CD4-positive, alpha-beta memory T cell (primary cell): ENCODE data around the gene UVSSA. TPM values are rescaled to one million over a fixed set of nuclear protein-coding genes. Genes with fewer than 3 reads are reported as not detected.

Experiments used
- CTCF ChIA-PET: fragments of 350-600 bp; sonication (Branson Sonifier 250); formaldehyde crosslinking; loops from one replicate; lab custom pipeline; 2021; ENCODE audit warnings: inconsistent platforms; ENCODE audit not compliant: partially characterized antibody; lab: Charles Lee
- POLR2A ChIA-PET: fragments of 350-600 bp; sonication (Branson Sonifier 250); formaldehyde crosslinking; loops from one replicate; lab custom pipeline; 2021; ENCODE audit not compliant: partially characterized antibody; lab: Charles Lee
- DNase-seq, 5 donors: peaks; one replicate each; pipeline versions ENCODE4 v3.0.0 to v3.0.0-alpha.2; 2020 to 2022; ENCODE audit warnings: mixed read lengths in 1 of 5
- H3K27ac ChIP-seq: one replicate; pipeline ENCODE4 v1.7.0; 2013; ENCODE audit warnings: low read depth, low read length
- H3K27me3 ChIP-seq: 2 replicates; pipeline ENCODE4 v1.7.0; 2013; ENCODE audit warnings: mild to moderate bottlenecking, low read length, moderate library complexity; ENCODE audit not compliant: insufficient read depth
- H3K36me3 ChIP-seq: 2 replicates; pipeline ENCODE4 v1.7.0; 2013; ENCODE audit warnings: mild to moderate bottlenecking, low read length, moderate library complexity; ENCODE audit not compliant: insufficient read depth
- H3K4me1 ChIP-seq: 2 replicates; pipeline ENCODE4 v1.7.0; 2013; ENCODE audit warnings: mild to moderate bottlenecking, low read length, moderate library complexity; ENCODE audit not compliant: insufficient read depth
- H3K4me3 ChIP-seq, 2 donors: one replicate each; pipeline ENCODE4 v1.7.0; 2013; ENCODE audit warnings: low read length in 2 of 2, mild to moderate bottlenecking in 1 of 2
- H3K9me3 ChIP-seq, 2 donors: one replicate each; pipeline ENCODE4 v1.7.0; 2013; ENCODE audit warnings: low read length in 2 of 2, control low read depth in 1 of 2; ENCODE audit not compliant: control insufficient read depth in 1 of 2
- H3K27ac Mint-ChIP-seq, 7 donors: one replicate each; pipeline ENCODE4 v1.8.0; 2020 to 2021; ENCODE audit warnings: mixed read lengths in 7 of 7, mild to moderate bottlenecking in 6 of 7, inconsistent platforms in 3 of 7, moderate library complexity in 3 of 7
- H3K27me3 Mint-ChIP-seq, 2 donors: one replicate each; pipeline ENCODE4 v1.8.0; 2020 to 2021; ENCODE audit warnings: mixed read lengths in 2 of 2
- H3K36me3 Mint-ChIP-seq, 2 donors: one replicate each; pipeline ENCODE4 v1.8.0; 2020 to 2021; ENCODE audit warnings: mixed read lengths in 2 of 2, inconsistent platforms in 1 of 2, mild to moderate bottlenecking in 1 of 2
- H3K4me1 Mint-ChIP-seq, 4 donors: one replicate each; pipeline ENCODE4 v1.8.0; 2020 to 2021; ENCODE audit warnings: mixed read lengths in 4 of 4, mild to moderate bottlenecking in 1 of 4
- H3K4me3 Mint-ChIP-seq, 8 donors: one replicate each; pipeline ENCODE4 v1.8.0; 2020 to 2021; ENCODE audit warnings: mixed read lengths in 8 of 8, mild to moderate bottlenecking in 7 of 8, moderate library complexity in 6 of 8, inconsistent platforms in 3 of 8
- H3K9me3 Mint-ChIP-seq, 8 donors: one replicate each; pipeline ENCODE4 v1.8.0; 2020 to 2021; ENCODE audit warnings: mixed read lengths in 8 of 8, mild to moderate bottlenecking in 5 of 8, inconsistent platforms in 3 of 8, moderate library complexity in 1 of 8
- intact Hi-C: fragments of 100-400 bp; cut with micrococcal nuclease; formaldehyde crosslinking; loops from one replicate; pipeline ENCODE4 v1.15.1; 2023
- polyA plus RNA-seq, 2 donors: library from polyadenylated mRNA; unstranded; fragments of 300-500 nt; fragmentation: Illumina TruSeq; gene quantifications; one replicate each; pipeline ENCODE4 v1.2.3, GENCODE V29; 2021
- total RNA-seq, 2 experiments: library from RNA; stranded (reverse); gene quantifications; one replicate each; pipeline ENCODE4 v1.2.3, GENCODE V29; 2021

The UVSSA gene
- total and polyA plus RNA-seq, 4 experiments from 2014 or later: 2.4 to 44.6 (median 25.6) TPM

- H3K36me3 Mint-ChIP-seq: no peaks in the 10 kb centered on the region
- no peak overlapping the region for H3K4me3 ChIP-seq
- peaks cover 0 to 7% (median under 1%) of the 10 kb centered on the region in 4 donors for H3K4me1 Mint-ChIP-seq
- no peak overlapping the region for H3K4me3 Mint-ChIP-seq
- H3K36me3 ChIP-seq: no peaks in the 10 kb centered on the region
- no peak overlapping the region for H3K27ac ChIP-seq
- H3K9me3 Mint-ChIP-seq: peaks cover 0 to 2% (median 0%) of the 10 kb centered on the region in 8 donors
- no peaks in the 10 kb centered on the region for H3K27me3 ChIP-seq
- H3K27me3 Mint-ChIP-seq: peaks cover 22 to 36% of the 10 kb centered on the region in 2 donors
- ChIA-PET POLR2A (no interaction called here), CTCF (no interaction called here)
- no peaks in the 10 kb centered on the region for H3K4me1 ChIP-seq
- no peak for DNase-seq
- H3K9me3 ChIP-seq: no peaks in the 10 kb centered on the region
- H3K27ac Mint-ChIP-seq: no peak overlapping the region
- intact Hi-C loops: no loop called here
Measured at GRCh38 chr4:1416051-1416947, 69.3 kb downstream of the UVSSA start.

GRCh38 chr4:1416948-1417260, 69.9 kb downstream of the UVSSA start:
- no peak for DNase-seq
- Mint-ChIP-seq H3K4me3 (no peak overlapping the region), H3K27ac (no peak overlapping the region), H3K27me3 (peaks cover 21 to 37% of the 10 kb centered on the region in 2 donors), H3K9me3 (no peaks in the 10 kb centered on the region), H3K4me1 (peaks cover 0 to 7% (median under 1%) of the 10 kb centered on the region in 4 donors), H3K36me3 (no peaks in the 10 kb centered on the region)
- CTCF ChIA-PET: no interaction called here
- Histone ChIP-seq H3K4me1 (no peaks in the 10 kb centered on the region), H3K27me3 (no peaks in the 10 kb centered on the region), H3K36me3 (no peaks in the 10 kb centered on the region), H3K9me3 (no peaks in the 10 kb centered on the region), H3K4me3 (no peak overlapping the region), H3K27ac (no peak overlapping the region)
- intact Hi-C loops: no loop called here
- POLR2A ChIA-PET: no interaction called here

- no peaks in the 10 kb centered on the region for H3K9me3 Mint-ChIP-seq
- CTCF ChIA-PET: no interaction called here
- peaks cover 0 to 6% (median under 1%) of the 10 kb centered on the region in 4 donors for H3K4me1 Mint-ChIP-seq
- no peak for DNase-seq
- H3K27ac Mint-ChIP-seq: no peak overlapping the region
- POLR2A ChIA-PET: no interaction called here
- H3K4me3 ChIP-seq: no peak overlapping the region
- H3K9me3 ChIP-seq: no peaks in the 10 kb centered on the region
- no peak overlapping the region for H3K27ac ChIP-seq
- no peaks in the 10 kb centered on the region for H3K4me1 ChIP-seq
- no peak overlapping the region for H3K4me3 Mint-ChIP-seq
- no peaks in the 10 kb centered on the region for H3K36me3 Mint-ChIP-seq
- peaks cover 19 to 35% of the 10 kb centered on the region in 2 donors for H3K27me3 Mint-ChIP-seq
- intact Hi-C loops: no loop called here
- no peaks in the 10 kb centered on the region for H3K27me3 ChIP-seq
- H3K36me3 ChIP-seq: no peaks in the 10 kb centered on the region
Measured at GRCh38 chr4:1417522-1418390, 70.7 kb downstream of the UVSSA start.

GRCh38 chr4:1418494-1419285, 71.7 kb downstream of the UVSSA start:
- H3K36me3 Mint-ChIP-seq: no peaks in the 10 kb centered on the region
- DNase-seq: no peak

DNA sequence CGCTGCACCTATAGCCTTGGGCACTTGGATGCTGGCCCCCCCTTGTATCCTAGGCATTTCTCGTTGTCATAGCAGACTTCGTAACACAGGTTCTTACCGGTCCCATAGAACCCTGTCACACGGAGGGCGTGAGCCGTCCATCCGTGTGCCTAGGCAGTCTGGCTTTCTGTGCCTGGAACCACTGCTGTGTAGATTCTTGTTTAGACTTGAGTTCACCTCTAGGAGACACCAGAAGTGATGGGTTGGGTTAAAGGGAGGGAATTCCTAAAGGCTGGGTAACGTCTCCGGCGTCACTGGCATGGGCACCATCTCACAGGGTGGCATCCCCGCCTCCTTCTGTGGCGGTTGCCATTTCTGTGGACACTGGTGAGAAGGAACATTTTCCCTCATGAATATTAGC, 72.7 kb downstream of the UVSSA start:
- no peak overlapping the region for H3K27ac Mint-ChIP-seq
- Histone ChIP-seq H3K36me3 (no peaks in the 10 kb centered on the region), H3K27ac (no peak overlapping the region), H3K9me3 (no peaks in the 10 kb centered on the region), H3K4me3 (no peak overlapping the region), H3K27me3 (no peaks in the 10 kb centered on the region), H3K4me1 (no peaks in the 10 kb centered on the region)
- no peak for DNase-seq
- H3K4me3 Mint-ChIP-seq: no peak overlapping the region
- CTCF ChIA-PET: interaction anchor here (0.8 kb wide), 1 partner anchor 28 kb away, joined by 3 read pairs; no protein-coding TSS in a partner anchor
- H3K4me1 Mint-ChIP-seq: peaks cover 0 to 1% (median 0%) of the 10 kb centered on the region in 4 donors
- POLR2A ChIA-PET: no interaction called here
- H3K9me3 Mint-ChIP-seq: no peaks in the 10 kb centered on the region
- H3K36me3 Mint-ChIP-seq: no peaks in the 10 kb centered on the region
- peaks cover 21 to 31% of the 10 kb centered on the region in 2 donors for H3K27me3 Mint-ChIP-seq
- intact Hi-C loops: no loop called here

More at GRCh38 chr4:1418494-1419285, 71.7 kb downstream of the UVSSA start:
- Mint-ChIP-seq H3K9me3 (no peaks in the 10 kb centered on the region), H3K27me3 (peaks cover 18 to 30% of the 10 kb centered on the region in 2 donors), H3K4me1 (peaks cover 0 to 1% (median 0%) of the 10 kb centered on the region in 4 donors), H3K4me3 (no peak overlapping the region), H3K27ac (no peak overlapping the region)
- no peaks in the 10 kb centered on the region for H3K9me3 ChIP-seq
- ChIA-PET POLR2A (no interaction called here), CTCF (no interaction called here)
- no peak overlapping the region for H3K27ac ChIP-seq
- H3K4me3 ChIP-seq: no peak overlapping the region
- intact Hi-C loops: no loop called here
- no peaks in the 10 kb centered on the region for H3K36me3 ChIP-seq
- no peaks in the 10 kb centered on the region for H3K4me1 ChIP-seq
- no peaks in the 10 kb centered on the region for H3K27me3 ChIP-seq

DNA sequence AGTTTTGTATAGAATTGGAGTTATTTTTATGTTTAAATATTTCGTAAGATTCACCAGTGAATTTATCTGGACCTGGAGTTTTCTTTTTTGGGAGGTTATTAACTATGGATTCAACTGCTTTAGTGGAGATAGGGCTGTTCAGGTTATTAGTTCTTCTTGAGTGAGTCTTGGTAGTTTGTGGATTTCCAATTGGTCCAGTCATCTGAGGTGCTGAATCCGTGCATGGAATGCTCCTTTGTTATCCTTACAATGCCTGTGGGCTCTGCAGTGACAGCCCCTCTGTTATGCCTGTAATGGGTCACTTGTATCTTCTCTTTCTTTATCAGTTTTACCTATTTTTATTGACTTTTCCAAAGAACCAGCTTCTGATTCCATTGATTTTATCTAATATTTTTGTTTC, 74.6 kb downstream of the UVSSA start:
- intact Hi-C loops: no loop called here
- Histone ChIP-seq H3K9me3 (no peaks in the 10 kb centered on the region), H3K27ac (no peak overlapping the region), H3K27me3 (no peaks in the 10 kb centered on the region), H3K36me3 (no peaks in the 10 kb centered on the region), H3K4me1 (no peaks in the 10 kb centered on the region), H3K4me3 (no peak overlapping the region)
- peaks cover 18 to 29% of the 10 kb centered on the region in 2 donors for H3K27me3 Mint-ChIP-seq
- H3K4me3 Mint-ChIP-seq: no peak overlapping the region
- H3K4me1 Mint-ChIP-seq: no peaks in the 10 kb centered on the region
- ChIA-PET POLR2A (no interaction called here), CTCF (no interaction called here)
- H3K9me3 Mint-ChIP-seq: no peaks in the 10 kb centered on the region
- H3K36me3 Mint-ChIP-seq: no peaks in the 10 kb centered on the region
- no peak overlapping the region for H3K27ac Mint-ChIP-seq
- DNase-seq: no peak
